IMR-90 (cell line): ENCODE results near the gene CTDSPL.

Experiments
- CEBPB ChIP-seq: IDR thresholded peaks from 2 replicates; pipeline ENCODE4 v1.6.1; 2012; ENCODE audit warnings: low read depth, low read length, improper control_type of control experiment
- CHD1 ChIP-seq: IDR thresholded peaks from 2 replicates; pipeline ENCODE4 v1.6.1; 2012; ENCODE audit warnings: low read depth, low read length, improper control_type of control experiment
- FOS ChIP-seq: fragments of 150-350 bp; IDR thresholded peaks from 2 replicates; pipeline ENCODE4 v1.6.1; 2016; ENCODE audit warnings: low read depth, low read length
- MAFK ChIP-seq: IDR thresholded peaks from 2 replicates; pipeline ENCODE4 v1.6.1; 2012; ENCODE audit warnings: low read depth, low read length, improper control_type of control experiment
- MXI1 ChIP-seq: IDR thresholded peaks from 2 replicates; pipeline ENCODE4 v1.6.1; 2012; ENCODE audit warnings: low read depth, mild to moderate bottlenecking, low read length, moderate library complexity, borderline replicate concordance
- POLR2A ChIP-seq: IDR thresholded peaks from 2 replicates; pipeline ENCODE4 v1.6.1; 2012; ENCODE audit warnings: mild to moderate bottlenecking, low read depth, low read length
- RCOR1 ChIP-seq: IDR thresholded peaks from 2 replicates; pipeline ENCODE4 v1.6.1; 2012; ENCODE audit warnings: mild to moderate bottlenecking, low read length, improper control_type of control experiment; ENCODE audit not compliant: insufficient replicate concordance
- RFX5 ChIP-seq: IDR thresholded peaks from 2 replicates; pipeline ENCODE4 v1.8.0; 2012; ENCODE audit warnings: low read depth, mild to moderate bottlenecking, low read length, moderate library complexity
- SMC3 ChIP-seq: fragments of 150-350 bp; IDR thresholded peaks from 2 replicates; pipeline ENCODE4 v1.6.1; 2016; ENCODE audit warnings: low read depth, mild to moderate bottlenecking, antibody characterized with exemption, low read length, moderate library complexity
- TF ChIP-seq, protein P1 (sequence below): fragments of 150-350 bp; IDR thresholded peaks from 2 replicates; pipeline ENCODE4 v1.6.1; 2016; ENCODE audit warnings: low read depth, mild to moderate bottlenecking, low read length, moderate library complexity, borderline replicate concordance
- TF ChIP-seq, protein P2 (sequence below): conservative IDR thresholded peaks from 2 replicates; pipeline ENCODE4 v1.5.1; 2012; ENCODE audit warnings: mild to moderate bottlenecking, low read depth, low read length, improper control_type of control experiment
- TF ChIP-seq, protein P3 (sequence below): fragments of 150-350 bp; IDR thresholded peaks from 2 replicates; pipeline ENCODE4 v1.6.1; 2017; ENCODE audit warnings: mild to moderate bottlenecking, antibody characterized with exemption, low read length, low read depth

DNA sequence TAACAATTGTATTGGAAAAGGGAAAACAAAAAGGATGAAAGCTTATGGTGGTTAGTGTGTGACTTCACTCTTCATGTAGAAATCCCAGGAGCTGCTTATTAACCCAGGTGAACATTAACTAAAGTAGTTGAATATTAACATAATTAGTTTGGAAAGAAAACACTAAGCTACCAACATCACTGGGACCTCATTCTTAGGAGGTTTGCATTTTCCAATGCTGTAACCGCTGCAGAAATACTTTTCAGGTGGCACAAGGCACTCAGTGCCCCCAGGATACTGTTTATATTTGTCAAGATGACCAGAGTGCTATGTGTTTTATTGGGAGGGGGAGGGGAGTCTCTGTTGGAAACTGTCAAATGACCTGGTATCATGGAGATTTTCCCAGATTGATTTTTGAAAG lies 103.0 kb downstream of the CTDSPL start:
- TF ChIP-seq SMC3 (no peak), RCOR1 (no peak), RFX5 (no peak), CEBPB (no peak), POLR2A (no peak), MXI1 (no peak), CHD1 (no peak), MAFK (no peak), FOS (no peak)
- TF ChIP-seq, protein P1, sequence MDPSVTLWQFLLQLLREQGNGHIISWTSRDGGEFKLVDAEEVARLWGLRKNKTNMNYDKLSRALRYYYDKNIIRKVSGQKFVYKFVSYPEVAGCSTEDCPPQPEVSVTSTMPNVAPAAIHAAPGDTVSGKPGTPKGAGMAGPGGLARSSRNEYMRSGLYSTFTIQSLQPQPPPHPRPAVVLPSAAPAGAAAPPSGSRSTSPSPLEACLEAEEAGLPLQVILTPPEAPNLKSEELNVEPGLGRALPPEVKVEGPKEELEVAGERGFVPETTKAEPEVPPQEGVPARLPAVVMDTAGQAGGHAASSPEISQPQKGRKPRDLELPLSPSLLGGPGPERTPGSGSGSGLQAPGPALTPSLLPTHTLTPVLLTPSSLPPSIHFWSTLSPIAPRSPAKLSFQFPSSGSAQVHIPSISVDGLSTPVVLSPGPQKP: no peak
- TF ChIP-seq, protein P2, sequence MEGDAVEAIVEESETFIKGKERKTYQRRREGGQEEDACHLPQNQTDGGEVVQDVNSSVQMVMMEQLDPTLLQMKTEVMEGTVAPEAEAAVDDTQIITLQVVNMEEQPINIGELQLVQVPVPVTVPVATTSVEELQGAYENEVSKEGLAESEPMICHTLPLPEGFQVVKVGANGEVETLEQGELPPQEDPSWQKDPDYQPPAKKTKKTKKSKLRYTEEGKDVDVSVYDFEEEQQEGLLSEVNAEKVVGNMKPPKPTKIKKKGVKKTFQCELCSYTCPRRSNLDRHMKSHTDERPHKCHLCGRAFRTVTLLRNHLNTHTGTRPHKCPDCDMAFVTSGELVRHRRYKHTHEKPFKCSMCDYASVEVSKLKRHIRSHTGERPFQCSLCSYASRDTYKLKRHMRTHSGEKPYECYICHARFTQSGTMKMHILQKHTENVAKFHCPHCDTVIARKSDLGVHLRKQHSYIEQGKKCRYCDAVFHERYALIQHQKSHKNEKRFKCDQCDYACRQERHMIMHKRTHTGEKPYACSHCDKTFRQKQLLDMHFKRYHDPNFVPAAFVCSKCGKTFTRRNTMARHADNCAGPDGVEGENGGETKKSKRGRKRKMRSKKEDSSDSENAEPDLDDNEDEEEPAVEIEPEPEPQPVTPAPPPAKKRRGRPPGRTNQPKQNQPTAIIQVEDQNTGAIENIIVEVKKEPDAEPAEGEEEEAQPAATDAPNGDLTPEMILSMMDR: no peak
- TF ChIP-seq, protein P3, sequence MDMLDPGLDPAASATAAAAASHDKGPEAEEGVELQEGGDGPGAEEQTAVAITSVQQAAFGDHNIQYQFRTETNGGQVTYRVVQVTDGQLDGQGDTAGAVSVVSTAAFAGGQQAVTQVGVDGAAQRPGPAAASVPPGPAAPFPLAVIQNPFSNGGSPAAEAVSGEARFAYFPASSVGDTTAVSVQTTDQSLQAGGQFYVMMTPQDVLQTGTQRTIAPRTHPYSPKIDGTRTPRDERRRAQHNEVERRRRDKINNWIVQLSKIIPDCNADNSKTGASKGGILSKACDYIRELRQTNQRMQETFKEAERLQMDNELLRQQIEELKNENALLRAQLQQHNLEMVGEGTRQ: no peak
